ENCODE results near the gene SEPTIN10.
"Not testable (repeated sequence)": the region's sequence is repeated elsewhere in the genome, so short reads cannot be mapped to it uniquely, and the experiment has no call there.

SEPTIN10 gene

GRCh38 chr2:109629867-109630266, 16.1 kb upstream of the SEPTIN10 start:
- CTCF ChIA-PET = no interaction called here
- TF ChIP-seq ZBTB8A (tag by site-specific recombination; IDR thresholded peaks at IDR 0.05) (no peak), ZIC2 (tag by site-specific recombination; IDR thresholded peaks at IDR 0.05) (0 out of 2 replicates have a peak, but pooled peaks have one; percentile 28)
- POLR2A ChIA-PET = no interaction called here
- Histone ChIP-seq H3K36me3 (ENCODE audit: control insufficient read depth in 2 of 2, insufficient read depth in 1 of 2, low read length in 2 of 2) (no peaks in the 10 kb centered on the region), H3K4me1 (ENCODE audit: control insufficient read depth, insufficient read depth, low read length) (no peaks in the 10 kb centered on the region), H3K4me3 (ENCODE audit: low read depth, low read length) (no peak overlapping the region), H3K27ac (ENCODE audit: extremely low read depth, low read depth, low read length) (no peak overlapping the region), H3K9me3 (ENCODE audit: control insufficient read depth, insufficient read depth, low read depth, low read length) (no peaks in the 10 kb centered on the region)

GRCh38 chr2:109628321-109628720, 14.6 kb upstream of the SEPTIN10 start:
- H3K9me3 ChIP-seq (ENCODE audit: control insufficient read depth, insufficient read depth, low read depth, low read length); POLR2A ChIA-PET; H3K27ac ChIP-seq (ENCODE audit: extremely low read depth, low read depth, low read length); H3K4me3 ChIP-seq (ENCODE audit: low read depth, low read length); H3K36me3 ChIP-seq (ENCODE audit: control insufficient read depth in 2 of 2, insufficient read depth in 1 of 2, low read length in 2 of 2); H3K4me1 ChIP-seq (ENCODE audit: control insufficient read depth, insufficient read depth, low read length); CTCF ChIA-PET: not testable (repeated sequence)
- TF ChIP-seq ZNF426 (tag by site-specific recombination; IDR thresholded peaks at IDR 0.05) = peak; percentile 66
- TF ChIP-seq ZNF664 (tag by site-specific recombination; IDR thresholded peaks at IDR 0.05) = 0 out of 2 replicates have a peak, but pooled peaks have one; percentile 32
- peak; percentile 47 for TF ChIP-seq ZNF555 (tag by site-specific recombination; conservative IDR thresholded peaks at IDR 0.05)
- 0 out of 2 replicates have a peak, but pooled peaks have one; percentile 9 for TF ChIP-seq ZNF202 (tag by site-specific recombination; IDR thresholded peaks at IDR 0.05; ENCODE audit: borderline replicate concordance)
- peak; percentile 81; the same call in 1 of the 2 replicates for TF ChIP-seq ZNF394 (tag by site-specific recombination; IDR thresholded peaks at IDR 0.05; ENCODE audit: borderline replicate concordance)
- TF ChIP-seq ZBTB8A (tag by site-specific recombination; IDR thresholded peaks at IDR 0.05) = peak; percentile 34; the same call in 1 of the 2 replicates
- TF ChIP-seq ZNF654 (tag by site-specific recombination; IDR thresholded peaks at IDR 0.05; ENCODE audit: low read depth) = peak; percentile 12; the same call in 1 of the 2 replicates
- peak; percentile 68; the same call in 1 of the 2 replicates for TF ChIP-seq ZNF518A (tag by site-specific recombination; conservative IDR thresholded peaks at IDR 0.05; ENCODE audit: low read depth)
- peak; percentile 46; the same call in 1 of the 2 replicates for TF ChIP-seq REST (tag by site-specific recombination; IDR thresholded peaks at IDR 0.05)
- peak; percentile 51 for TF ChIP-seq ZNF623 (tag by site-specific recombination; IDR thresholded peaks at IDR 0.05)
- peak; percentile 32; the same call in 1 of the 2 replicates for TF ChIP-seq ZNF140 (tag by site-specific recombination; IDR thresholded peaks at IDR 0.05)

- Histone ChIP-seq H3K4me3 (ENCODE audit: low read depth, low read length) (no peak overlapping the region), H3K9me3 (ENCODE audit: control insufficient read depth, insufficient read depth, low read depth, low read length) (no peaks in the 10 kb centered on the region), H3K27ac (ENCODE audit: extremely low read depth, low read depth, low read length) (no peak overlapping the region), H3K4me1 (ENCODE audit: control insufficient read depth, insufficient read depth, low read length) (no peaks in the 10 kb centered on the region), H3K36me3 (ENCODE audit: control insufficient read depth in 2 of 2, insufficient read depth in 1 of 2, low read length in 2 of 2) (no peaks in the 10 kb centered on the region)
- ChIA-PET POLR2A (interaction anchor here (5.2 kb wide), 1 partner anchor 10 kb away, joined by 18 read pairs; the partner anchor contains the start of genes SEPTIN10 and SOWAHC), CTCF (no interaction called here)
- TF ChIP-seq MEIS1 (CRISPR knock-in tag; IDR thresholded peaks at IDR 0.05; ENCODE audit: borderline replicate concordance) (no peak), ZBTB11 (tag by site-specific recombination; conservative IDR thresholded peaks at IDR 0.05; ENCODE audit: low read depth) (no peak), SETDB1 (IDR thresholded peaks at IDR 0.05; ENCODE audit: insufficient read length, low read length) (no peak), ZIC2 (tag by site-specific recombination; IDR thresholded peaks at IDR 0.05) (no peak), KLF8 (tag by site-specific recombination; IDR thresholded peaks at IDR 0.05) (no peak), ZNF580 (tag by site-specific recombination; IDR thresholded peaks at IDR 0.05) (no peak), GLIS1 (tag by site-specific recombination; IDR thresholded peaks at IDR 0.05) (no peak)
These were observed 10.6 kb upstream of the SEPTIN10 start for GRCh38 chr2:109624339-109624738.
